Endodermal cell (in vitro differentiated cells): ENCODE results near the gene STX4. TPM values are rescaled to one million over a fixed set of nuclear protein-coding genes. Genes with fewer than 3 reads are reported as not detected.

ENCODE experiments used
- DNase-seq: peaks from one replicate; pipeline ENCODE4 v3.0.0-alpha.2; 2017
- H3K27ac ChIP-seq: 2 replicates; pipeline ENCODE4 v1.5.1; 2013; ENCODE audit warnings: mild to moderate bottlenecking, low read depth, low read length, moderate library complexity
- H3K27me3 ChIP-seq: 2 replicates; pipeline ENCODE4 v1.6.1; 2013; ENCODE audit warnings: mild to moderate bottlenecking, low read length, moderate library complexity; ENCODE audit not compliant: insufficient read depth, control insufficient read depth, poor library complexity, severe bottlenecking
- H3K36me3 ChIP-seq: 2 replicates; pipeline ENCODE4 v1.7.0; 2013; ENCODE audit warnings: mild to moderate bottlenecking, low read length, moderate library complexity; ENCODE audit not compliant: control insufficient read depth, insufficient read depth
- H3K4me1 ChIP-seq: one replicate; pipeline ENCODE4 v1.7.0; 2013; ENCODE audit warnings: low read length; ENCODE audit not compliant: control insufficient read depth, insufficient read depth
- H3K4me3 ChIP-seq: 2 replicates; pipeline ENCODE4 v1.5.1; 2013; ENCODE audit warnings: mild to moderate bottlenecking, low read length, moderate library complexity
- H3K9ac ChIP-seq: 2 replicates; pipeline ENCODE4 v1.6.1; 2013; ENCODE audit warnings: mild to moderate bottlenecking, low read length, moderate library complexity; ENCODE audit not compliant: poor library complexity, severe bottlenecking; ENCODE audit errors: extremely low read depth
- H3K9me3 ChIP-seq: 2 replicates; pipeline ENCODE4 v1.6.1; 2013; ENCODE audit warnings: mild to moderate bottlenecking, low read length, moderate library complexity; ENCODE audit not compliant: control insufficient read depth
- H3K27ac Mint-ChIP-seq: 2 replicates; pipeline ENCODE4 v1.8.0; 2020; ENCODE audit warnings: mixed read lengths
- H3K27me3 Mint-ChIP-seq: 2 replicates; pipeline ENCODE4 v1.8.0; 2021; ENCODE audit warnings: mild to moderate bottlenecking, mixed read lengths; ENCODE audit not compliant: insufficient read depth
- H3K36me3 Mint-ChIP-seq: 2 replicates; pipeline ENCODE4 v1.8.0; 2020; ENCODE audit warnings: low read depth, mixed read lengths
- H3K4me1 Mint-ChIP-seq: 2 replicates; pipeline ENCODE4 v1.8.0; 2020; ENCODE audit warnings: mixed read lengths
- H3K4me3 Mint-ChIP-seq: 2 replicates; pipeline ENCODE4 v1.8.0; 2020; ENCODE audit warnings: mild to moderate bottlenecking, moderate library complexity, mixed read lengths
- H3K9me3 Mint-ChIP-seq: 2 replicates; pipeline ENCODE4 v1.8.0; 2020; ENCODE audit warnings: mild to moderate bottlenecking, mixed read lengths
- WGBS, 2 experiments: methylation state at CpG; one replicate each; pipeline versions ENCODE4 v1.1.5 to v1.1.7; 2013; ENCODE audit warnings: missing lambda C conversion rate in 2 of 2, mixed read lengths in 1 of 2; ENCODE audit not compliant: insufficient coverage in 1 of 2, insufficient read length in 1 of 2; 5-methylcytosine and 5-hydroxymethylcytosine counted together
- total RNA-seq, 2 donors: library from RNA; stranded (reverse); fragmentation: NEBNext Ultra II Directional in 1 of 2; extraction: Animal tissue kit (Norgen Biotek cat#: 25700) in 1 of 2; gene quantifications; 2 replicates in 1 of 2; 3 replicates in 1 of 2; pipeline ENCODE4 v1.2.1, GENCODE V29; 2021
- TF ChIP-seq, protein P1 (sequence below): fragments of 200-600 bp; sonication (generic); conservative IDR thresholded peaks from 2 replicates; pipeline ENCODE4 v1.5.0; 2021; ENCODE audit warnings: antibody characterized with exemption, mild to moderate bottlenecking

STX4 gene
- total RNA-seq, 2 donors from 2014 or later: 34.4 to 37.6 TPM

DNA sequence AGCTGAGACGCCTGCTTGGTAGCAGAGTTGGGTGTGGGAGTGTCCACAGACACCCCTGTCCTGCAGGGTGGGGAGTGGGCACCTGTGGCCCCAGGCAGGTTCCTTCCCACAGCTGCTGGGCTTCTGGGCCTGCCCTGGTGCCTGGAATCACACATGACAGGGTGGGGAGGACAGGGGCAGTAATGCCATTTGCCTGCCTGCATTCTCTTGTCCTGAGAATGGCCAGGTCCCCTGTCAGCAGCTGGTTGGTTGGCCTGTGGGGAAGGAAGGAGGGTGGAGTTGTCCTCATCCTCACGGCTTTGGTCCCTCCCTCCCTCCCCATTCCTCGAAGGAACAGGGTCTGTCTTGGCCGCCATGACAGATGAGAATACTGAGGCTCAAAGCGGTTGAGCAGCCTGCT is 50.2 kb downstream of the STX4 start:
- Histone ChIP-seq H3K36me3 (peaks cover 19% of the 10 kb centered on the region), H3K9me3 (no peaks in the 10 kb centered on the region), H3K4me3 (no peak overlapping the region), H3K27ac (no peak overlapping the region), H3K27me3 (no peaks in the 10 kb centered on the region), H3K4me1 (no peaks in the 10 kb centered on the region), H3K9ac (no peak overlapping the region)
- H3K4me1 Mint-ChIP-seq: no peaks in the 10 kb centered on the region
- H3K27me3 Mint-ChIP-seq: no peaks in the 10 kb centered on the region
- WGBS, 2 experiments: 93% methylated on average over 3 to 5 of the region's 5 CpGs
- H3K4me3 Mint-ChIP-seq: no peak overlapping the region
- DNase-seq: no peak
- no peaks in the 10 kb centered on the region for H3K9me3 Mint-ChIP-seq
- peaks cover 30% of the 10 kb centered on the region for H3K36me3 Mint-ChIP-seq
- TF ChIP-seq, protein P1, sequence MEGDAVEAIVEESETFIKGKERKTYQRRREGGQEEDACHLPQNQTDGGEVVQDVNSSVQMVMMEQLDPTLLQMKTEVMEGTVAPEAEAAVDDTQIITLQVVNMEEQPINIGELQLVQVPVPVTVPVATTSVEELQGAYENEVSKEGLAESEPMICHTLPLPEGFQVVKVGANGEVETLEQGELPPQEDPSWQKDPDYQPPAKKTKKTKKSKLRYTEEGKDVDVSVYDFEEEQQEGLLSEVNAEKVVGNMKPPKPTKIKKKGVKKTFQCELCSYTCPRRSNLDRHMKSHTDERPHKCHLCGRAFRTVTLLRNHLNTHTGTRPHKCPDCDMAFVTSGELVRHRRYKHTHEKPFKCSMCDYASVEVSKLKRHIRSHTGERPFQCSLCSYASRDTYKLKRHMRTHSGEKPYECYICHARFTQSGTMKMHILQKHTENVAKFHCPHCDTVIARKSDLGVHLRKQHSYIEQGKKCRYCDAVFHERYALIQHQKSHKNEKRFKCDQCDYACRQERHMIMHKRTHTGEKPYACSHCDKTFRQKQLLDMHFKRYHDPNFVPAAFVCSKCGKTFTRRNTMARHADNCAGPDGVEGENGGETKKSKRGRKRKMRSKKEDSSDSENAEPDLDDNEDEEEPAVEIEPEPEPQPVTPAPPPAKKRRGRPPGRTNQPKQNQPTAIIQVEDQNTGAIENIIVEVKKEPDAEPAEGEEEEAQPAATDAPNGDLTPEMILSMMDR: no peak
- no peak overlapping the region for H3K27ac Mint-ChIP-seq

DNA sequence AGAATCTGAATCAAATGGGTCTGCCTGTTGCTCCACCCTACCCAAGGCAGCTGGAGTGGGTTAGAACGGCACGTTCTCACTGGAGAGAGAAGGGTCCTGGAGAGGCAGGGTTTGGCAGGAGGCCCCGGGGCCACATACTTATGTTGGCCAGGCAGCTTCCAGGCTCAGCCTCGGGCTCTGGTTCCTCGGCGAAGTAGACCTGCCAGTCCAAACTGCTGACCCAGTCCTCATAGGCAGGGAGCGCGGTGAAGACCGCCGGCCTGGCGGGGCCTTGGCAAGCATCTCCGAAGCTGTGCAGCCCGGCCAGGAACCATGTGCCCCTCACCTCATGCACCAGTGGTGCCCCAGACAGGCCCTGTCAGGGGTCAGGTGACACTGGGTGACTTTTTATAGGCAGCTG is 50.6 kb downstream of the STX4 start:
- TF ChIP-seq, protein P1: no peak
- no peak overlapping the region for H3K27ac ChIP-seq
- peaks cover 15% of the 10 kb centered on the region for H3K36me3 ChIP-seq
- no peaks in the 10 kb centered on the region for H3K4me1 Mint-ChIP-seq
- WGBS, 2 experiments: 92 to 97% methylated on average over 7 to 13 of the region's 13 CpGs
- no peaks in the 10 kb centered on the region for H3K27me3 ChIP-seq
- no peaks in the 10 kb centered on the region for H3K9me3 ChIP-seq
- no peak overlapping the region for H3K4me3 Mint-ChIP-seq
- H3K27me3 Mint-ChIP-seq: no peaks in the 10 kb centered on the region
- H3K27ac Mint-ChIP-seq: no peak overlapping the region
- H3K4me1 ChIP-seq: no peaks in the 10 kb centered on the region
- no peak for DNase-seq
- no peak overlapping the region for H3K4me3 ChIP-seq
- H3K36me3 Mint-ChIP-seq: peaks cover 25% of the 10 kb centered on the region
- no peak overlapping the region for H3K9ac ChIP-seq
- no peaks in the 10 kb centered on the region for H3K9me3 Mint-ChIP-seq

DNA sequence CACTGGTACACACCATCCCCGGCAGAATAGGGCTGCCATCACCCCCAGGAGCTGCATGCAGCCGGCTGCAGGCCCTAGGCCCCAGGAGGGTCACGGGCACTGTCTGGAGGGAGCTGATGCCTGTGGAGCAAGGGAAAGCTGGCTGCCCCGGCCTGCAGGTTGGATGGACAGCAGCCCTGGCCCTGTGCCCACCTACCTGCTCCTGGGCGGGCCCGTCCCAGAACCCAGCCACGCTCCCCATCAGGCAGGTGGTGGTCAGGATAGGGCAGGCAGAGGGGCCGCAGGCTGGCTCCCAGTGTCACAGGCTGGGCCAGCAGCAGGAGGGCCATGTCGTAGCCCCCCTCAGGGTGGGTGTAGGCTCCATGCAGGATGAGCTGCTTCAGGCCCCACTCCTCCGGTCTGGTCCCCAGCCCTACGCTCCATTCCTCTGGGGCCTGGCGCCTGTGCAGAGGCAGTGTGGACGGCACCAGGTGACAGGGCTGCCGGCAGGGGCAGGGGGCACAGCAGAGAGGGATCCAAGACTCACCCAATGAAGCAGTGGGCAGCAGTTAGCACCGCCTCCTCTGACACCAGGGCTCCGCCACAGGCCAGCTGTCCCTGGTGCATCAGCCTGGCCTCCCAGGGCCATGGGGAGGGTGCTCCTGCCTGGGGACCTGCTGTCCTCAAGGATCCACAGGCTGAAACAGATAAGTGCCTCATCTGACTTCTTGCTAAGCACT is 51.4 kb downstream of the STX4 start:
- Histone ChIP-seq H3K4me3 (no peak overlapping the region), H3K9ac (no peak overlapping the region), H3K27me3 (no peaks in the 10 kb centered on the region), H3K4me1 (no peaks in the 10 kb centered on the region), H3K27ac (no peak overlapping the region), H3K9me3 (no peaks in the 10 kb centered on the region), H3K36me3 (peaks cover 12% of the 10 kb centered on the region)
- whole genome bisulfite sequencing, 2 experiments: 91 to 95% methylated on average over 10 to 16 of the region's 16 CpGs
- no peak overlapping the region for H3K27ac Mint-ChIP-seq
- TF ChIP-seq, protein P1: no peak
- H3K4me1 Mint-ChIP-seq: no peaks in the 10 kb centered on the region
- DNase-seq: no peak
- H3K27me3 Mint-ChIP-seq: no peaks in the 10 kb centered on the region
- H3K4me3 Mint-ChIP-seq: no peak overlapping the region
- H3K9me3 Mint-ChIP-seq: no peaks in the 10 kb centered on the region
- peaks cover 19% of the 10 kb centered on the region for H3K36me3 Mint-ChIP-seq
